Stimulated activated CD4-positive, alpha-beta T cell treated with anti-CD3 and anti-CD28 coated beads, Interleukin-1b, Interleukin-23, amount 100 ng/mL, for 24 hours (primary cell): Measurements from ENCODE around the gene FBXL7.

Experiments
- DNase-seq, 4 experiments: peaks; one replicate each; pipeline ENCODE4 v3.0.0-alpha.2; 2020; ENCODE audit warnings: low read depth in 4 of 4, low spot score in 1 of 4

Gene FBXL7

DNA sequence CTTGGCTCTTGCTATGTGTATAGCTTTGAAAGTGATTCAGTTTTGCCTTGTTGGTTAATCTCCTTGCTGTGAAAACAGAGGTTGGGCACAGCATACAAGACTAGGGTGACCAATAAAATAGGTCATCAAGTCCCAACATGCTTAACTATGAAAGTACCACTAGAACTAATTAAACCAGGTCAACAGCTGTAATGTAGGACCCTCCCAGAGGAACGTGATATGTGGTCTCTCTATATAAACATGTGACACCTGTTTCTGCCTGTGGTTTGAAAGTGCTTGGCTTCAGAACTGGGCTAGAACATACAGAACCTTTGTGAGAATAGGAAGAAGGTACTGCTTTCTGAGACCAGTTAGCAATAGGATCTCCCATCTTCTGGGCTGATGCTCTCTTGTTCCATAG, 297.1 kb downstream of the FBXL7 start:
- DNase-seq = no peak

DNA sequence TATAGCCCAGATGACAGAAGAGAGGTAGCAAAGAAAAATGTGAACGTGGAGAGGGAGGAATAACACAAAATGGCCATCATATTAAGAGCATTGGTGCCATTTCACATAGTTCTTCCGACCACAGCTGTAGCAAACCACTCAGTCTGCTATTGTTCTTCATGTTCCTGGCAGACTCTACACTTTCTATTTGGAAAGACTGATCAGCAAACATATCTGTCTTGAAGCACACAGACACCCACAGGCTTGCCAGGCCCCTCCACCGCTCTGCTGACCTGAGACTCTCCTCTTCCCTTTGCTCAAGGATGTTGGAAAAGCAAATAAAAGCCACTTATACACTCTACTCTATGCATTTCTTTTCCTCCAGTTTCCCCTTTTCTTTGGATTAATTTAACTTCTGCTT, 298.0 kb downstream of the FBXL7 start:
- no peak for DNase-seq

DNA sequence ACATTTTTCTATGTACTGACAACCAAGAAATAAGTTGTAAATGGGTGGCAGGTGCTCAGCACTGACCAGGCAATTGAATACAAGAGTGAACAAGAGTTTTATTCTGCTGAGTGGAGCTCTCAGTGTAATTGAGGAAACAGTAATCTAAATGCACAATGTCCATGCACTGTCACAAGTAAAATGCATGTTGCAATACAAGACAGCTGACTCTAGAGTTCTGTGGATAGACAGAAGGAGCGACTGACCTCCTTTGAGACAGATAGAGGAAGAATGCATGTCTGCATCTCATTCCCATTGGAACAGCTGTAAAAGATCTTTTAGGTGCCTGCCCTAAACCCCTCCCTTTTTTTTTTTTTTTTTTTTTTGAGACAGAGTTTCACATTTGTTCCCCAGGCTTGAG, 299.0 kb downstream of the FBXL7 start:
- no peak for DNase-seq

DNA sequence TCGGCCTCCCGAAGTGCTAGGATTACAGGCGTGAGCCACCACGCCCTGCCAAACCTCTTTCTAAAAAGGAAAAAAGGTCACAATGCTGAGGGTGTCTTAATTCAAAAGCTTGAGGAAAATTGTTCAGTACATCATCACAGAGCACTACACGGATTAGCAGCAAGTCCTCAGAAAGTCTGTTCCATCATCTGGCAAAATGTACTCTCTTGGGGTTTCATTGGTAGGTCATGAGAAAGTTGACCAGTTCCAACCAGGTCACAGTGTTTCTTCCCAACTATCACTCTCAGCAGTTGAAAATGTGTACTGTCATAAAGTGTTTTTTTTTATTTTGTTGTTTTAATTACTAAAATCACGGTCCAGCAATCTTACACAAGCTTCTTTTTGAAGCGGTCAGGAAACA, 299.6 kb downstream of the FBXL7 start:
- DNase-seq = no peak

DNA sequence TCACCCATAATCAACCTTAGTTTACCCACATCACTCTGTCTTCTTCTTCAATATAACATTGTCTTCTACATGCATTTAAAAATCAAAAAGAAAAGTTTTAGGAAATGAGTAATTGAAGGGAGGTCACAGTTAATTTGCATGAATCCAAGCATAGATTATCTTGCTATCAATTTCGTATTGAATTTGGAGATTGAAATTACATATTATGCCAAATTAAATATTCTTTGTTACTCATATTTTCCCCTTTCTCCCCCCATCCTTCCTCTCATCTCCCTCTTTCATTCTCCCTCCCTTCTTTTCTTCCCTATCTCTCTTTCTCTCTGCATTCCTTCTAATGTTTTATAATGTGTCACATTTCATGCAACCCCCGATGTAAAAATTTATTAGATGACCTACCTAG, 303.3 kb downstream of the FBXL7 start:
- DNase-seq = no peak

DNA sequence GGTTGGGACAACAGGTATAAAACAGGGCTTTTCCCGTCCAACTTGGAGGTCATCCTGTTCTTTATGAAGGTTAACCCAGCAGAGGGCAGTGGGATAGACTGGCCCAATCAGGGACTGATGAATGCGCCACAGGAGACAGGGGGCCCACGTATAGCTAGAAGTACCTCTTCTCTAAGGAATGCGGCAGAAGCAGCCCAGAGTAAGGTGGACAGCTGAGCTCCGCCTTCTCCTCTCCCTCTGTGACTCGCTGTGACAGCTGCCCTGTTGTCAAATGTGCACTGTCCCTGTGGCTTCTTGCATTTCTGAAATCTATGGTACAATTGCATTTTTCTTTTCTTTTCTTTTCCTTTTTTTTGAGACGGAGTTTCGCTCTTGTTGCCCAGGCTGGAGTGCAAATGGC, 306.6 kb downstream of the FBXL7 start:
- DNase-seq = no peak

DNA sequence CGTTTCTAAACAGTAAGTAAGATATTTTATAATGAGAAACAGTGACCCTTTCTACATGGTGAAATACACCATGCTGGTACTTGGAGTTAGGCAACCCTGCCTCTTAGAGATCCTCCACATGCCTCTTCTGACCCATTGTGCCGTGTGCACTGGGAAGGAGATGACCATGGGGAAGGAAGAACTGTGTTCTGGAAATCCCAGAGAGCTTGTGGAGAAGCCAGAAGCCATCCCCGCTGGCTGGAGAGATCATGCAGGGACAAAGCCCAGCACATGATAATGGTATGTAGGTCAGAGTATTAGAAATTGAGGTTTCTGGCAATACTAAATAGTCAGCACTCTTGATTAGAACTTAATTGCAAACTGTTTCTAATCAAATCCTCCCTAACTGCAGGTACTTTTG, 307.3 kb downstream of the FBXL7 start:
- no peak for DNase-seq

DNA sequence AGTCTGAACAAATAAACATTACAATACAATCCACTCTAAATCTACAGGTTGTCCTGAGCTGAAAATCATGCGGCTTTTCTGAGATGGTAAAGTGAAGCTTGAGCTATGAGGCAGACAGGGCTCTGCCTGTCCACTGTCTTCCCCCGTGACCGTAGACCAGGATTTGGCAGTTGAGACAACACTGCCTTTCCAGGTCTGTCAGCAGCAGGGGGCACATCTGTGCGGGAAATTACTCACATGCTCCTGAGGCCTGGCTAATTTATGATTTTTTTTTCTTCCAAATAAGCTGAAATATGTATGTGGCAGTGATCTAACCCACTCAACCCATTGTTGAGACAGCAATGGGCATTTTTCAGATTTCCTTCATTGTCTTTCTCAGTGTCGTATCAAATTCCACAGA, 307.9 kb downstream of the FBXL7 start:
- no peak for DNase-seq

DNA sequence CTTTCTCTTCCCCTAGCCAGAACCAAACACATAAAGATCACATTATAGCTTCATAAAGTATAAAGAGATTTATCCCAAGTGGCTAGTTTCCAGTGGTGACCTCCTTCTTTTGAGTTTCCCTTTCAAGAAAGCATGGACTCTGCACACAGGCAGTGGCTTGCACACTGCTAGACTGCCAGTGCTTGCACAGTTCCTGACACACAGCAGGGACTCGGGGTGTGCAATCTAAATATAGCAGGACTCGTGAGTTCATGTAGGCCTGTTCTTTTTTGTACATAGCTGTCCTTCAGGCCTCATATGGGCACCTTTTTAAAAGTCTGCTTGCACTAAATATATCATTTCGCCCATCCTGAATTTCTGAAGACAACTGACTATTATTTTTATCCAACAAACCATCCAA, 308.6 kb downstream of the FBXL7 start:
- no peak for DNase-seq

DNA sequence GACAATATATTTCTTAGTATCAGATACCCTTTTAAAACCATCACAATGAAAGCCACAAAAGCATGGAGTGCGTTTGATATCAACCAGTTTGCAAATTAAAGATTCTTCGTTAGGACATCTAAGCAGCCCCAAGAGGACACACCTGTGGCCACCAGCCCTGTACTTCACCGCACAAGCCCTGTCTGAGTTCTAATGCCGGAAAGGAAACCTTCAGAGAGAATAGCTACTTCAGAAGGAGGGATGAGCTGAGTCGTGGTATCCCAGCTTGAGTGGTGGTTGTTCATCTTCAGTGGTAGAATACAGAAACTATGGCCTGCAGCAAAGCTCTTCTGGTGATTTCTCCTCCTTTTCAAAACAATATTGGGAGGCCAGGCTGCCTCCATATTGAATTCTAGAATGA, 319.6 kb downstream of the FBXL7 start:
- DNase-seq = no peak

DNA sequence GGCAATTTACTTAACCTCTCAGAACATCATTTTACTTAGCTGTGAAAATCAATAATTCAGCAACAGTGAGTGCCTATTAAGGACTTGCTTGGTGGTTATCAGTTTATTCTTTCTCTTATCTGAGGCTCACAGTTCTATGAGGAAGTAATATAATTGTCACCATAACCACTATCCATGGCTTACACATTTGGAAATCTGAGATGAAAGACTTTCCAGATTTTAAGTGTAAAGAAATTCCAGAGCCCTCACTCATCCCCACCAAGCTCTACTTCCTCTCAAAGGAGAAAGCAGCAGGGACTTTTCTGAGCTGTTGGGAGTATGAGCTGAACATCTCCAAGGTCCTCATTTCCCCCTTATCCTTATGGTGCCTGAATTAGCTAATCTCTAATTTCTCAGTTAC, 321.5 kb downstream of the FBXL7 start:
- DNase-seq = no peak

DNA sequence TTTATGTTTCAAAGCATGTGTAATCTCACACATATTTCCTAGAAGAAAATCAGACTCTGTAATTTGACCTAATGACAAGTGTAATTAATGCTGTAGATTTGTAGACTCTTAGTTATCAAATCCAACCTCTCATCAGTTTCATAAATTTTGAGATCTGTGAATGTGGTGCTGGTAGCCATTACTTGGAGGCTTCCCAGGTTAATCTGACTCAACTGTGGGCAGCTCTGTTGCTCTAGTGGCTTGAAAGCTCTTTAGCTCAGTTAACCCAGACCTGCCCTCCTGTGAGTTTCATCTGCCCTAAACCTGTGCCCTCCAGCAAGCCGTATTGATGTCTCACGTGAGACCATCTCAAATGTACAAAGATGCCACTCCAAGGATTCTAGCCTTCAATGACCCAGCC, 323.4 kb downstream of the FBXL7 start:
- no peak for DNase-seq

DNA sequence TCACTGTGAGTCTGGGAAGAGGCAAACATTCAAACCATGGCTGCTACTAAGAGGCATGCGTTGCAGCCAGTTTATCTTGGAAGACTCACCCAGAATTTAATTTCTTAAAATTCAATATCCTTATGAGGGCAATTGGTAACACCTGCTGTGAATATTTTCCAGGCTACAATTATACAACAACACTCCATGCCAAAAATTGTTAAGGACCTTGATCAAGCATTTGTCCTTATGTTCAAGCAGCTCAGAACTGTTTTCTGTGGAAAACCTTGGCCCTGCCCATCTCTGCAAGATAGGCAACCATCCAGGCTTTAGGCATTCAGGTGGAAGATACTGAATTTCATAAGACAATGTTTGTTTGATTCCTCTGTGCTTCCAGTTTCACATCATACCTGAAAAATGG, 327.8 kb downstream of the FBXL7 start:
- no peak for DNase-seq

DNA sequence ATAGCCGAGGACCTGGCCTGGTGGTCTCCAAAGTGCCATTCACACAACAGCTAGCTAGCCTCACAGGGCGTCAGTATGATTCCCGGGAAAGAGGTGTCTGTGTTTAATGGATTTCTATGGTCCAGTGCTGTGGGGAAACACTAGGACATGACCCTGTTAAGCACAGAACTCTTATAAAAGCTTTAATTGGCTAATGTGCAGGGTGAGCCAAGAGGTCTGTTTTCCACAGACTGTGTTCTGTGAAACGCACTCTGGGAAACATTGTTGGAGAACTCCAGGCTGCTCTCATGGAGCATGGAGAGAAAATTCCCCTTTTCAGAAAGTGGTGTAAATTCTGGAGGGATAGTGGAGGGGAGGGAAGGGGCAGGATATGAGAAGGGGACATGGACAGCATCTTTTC, 331.4 kb downstream of the FBXL7 start:
- no peak for DNase-seq

DNA sequence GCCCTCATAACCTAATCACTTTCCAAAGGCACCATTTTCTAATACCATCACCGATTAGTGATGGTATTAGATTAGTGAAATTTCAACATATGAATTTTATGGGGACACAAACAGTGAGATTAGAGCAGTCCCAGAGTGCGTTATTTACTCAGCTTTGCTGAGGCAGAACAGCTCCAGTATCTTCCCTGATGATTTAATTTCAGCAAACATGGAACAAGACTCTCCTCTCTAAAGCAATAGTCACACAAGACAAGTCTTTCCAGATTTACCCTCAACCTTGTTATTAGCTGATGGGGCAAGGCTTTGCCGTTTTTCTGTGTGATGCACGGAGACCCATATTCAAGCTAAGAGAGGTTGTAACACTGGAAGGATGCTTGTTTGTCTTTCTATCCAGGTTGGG, 333.4 kb downstream of the FBXL7 start:
- DNase-seq = no peak

DNA sequence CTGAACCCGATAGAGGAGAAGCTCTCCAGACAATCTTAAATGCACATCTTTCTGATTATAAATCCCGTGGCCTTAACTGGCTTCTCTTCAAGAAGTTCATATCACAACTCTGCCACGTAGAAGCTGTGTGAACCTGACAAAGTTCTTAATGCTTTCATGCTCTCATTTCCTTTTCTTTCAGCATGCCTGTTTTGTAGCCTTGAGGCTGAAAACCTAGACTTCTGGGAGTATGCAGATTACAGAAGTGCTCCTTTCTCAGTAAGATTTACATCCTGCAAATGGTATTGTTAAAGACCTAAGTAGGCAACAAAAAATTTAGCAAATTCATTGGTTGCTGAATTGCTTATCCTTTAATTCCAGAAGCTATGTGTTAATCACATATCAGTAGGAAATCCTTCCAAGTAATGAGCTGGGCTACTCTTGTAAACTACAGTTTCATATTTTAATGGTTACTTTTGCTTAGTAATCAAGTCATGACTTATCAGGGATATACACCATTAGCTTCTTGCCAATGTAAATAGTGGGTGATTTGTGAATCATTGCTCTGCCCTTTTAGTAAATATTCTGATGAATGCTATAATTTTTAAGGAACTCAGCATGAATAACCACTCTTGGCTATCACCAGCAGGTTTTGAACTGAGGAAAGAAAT, 334.7 kb downstream of the FBXL7 start:
- no peak for DNase-seq

DNA sequence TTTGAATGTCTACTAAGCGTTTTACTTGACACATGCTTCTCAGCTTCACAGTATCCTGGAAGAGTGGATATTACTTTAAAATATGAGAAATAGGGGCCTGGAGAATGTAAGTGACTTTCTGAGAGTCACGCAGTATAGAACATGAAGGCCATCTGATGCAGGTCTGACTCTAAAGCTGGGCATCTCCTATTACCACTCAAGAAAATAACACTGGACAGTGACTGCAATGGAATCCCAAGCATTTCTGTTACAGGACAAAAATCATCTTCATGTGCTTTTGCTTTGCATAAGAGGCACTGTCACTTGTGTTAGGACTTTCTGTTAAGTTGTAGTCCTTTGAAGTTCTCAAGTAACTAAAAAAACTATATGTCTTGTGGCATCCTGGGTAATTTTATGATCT, 335.5 kb downstream of the FBXL7 start:
- DNase-seq = no peak

DNA sequence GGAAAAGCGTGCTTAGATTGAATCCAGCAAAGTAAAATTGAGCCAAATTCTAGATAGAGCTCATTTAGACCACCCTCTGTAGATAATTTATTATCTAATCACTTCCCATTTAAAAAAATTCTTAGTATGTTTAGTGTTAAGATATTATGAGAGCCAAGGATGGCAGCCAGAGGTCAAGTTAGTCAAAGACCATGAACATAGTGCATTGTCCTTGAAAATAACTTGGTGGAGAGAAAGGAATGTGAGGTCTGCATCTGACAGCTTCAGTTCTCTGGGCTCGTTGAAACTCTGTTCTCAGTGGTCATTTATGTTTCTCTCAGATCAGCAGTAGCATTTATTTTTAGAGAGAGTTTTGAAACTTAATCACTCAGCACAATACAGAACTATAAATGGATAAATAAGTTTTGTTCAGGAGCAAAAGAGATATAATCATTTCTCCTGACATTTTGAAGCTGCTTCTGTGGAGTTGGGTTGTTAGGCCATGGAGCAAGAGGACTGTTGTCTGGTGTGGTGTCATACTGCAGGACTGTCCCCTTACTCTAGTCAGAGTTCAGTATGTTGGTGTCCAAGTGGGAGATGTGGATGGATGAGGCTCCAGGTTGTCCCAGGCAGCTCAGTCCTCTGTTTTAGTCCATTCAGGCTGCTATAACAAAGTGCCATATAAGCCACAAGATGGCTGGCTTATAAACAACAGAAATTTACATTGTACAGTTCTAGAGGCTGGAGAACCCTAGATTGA, 337.7 kb downstream of the FBXL7 start:
- no peak for DNase-seq

DNA sequence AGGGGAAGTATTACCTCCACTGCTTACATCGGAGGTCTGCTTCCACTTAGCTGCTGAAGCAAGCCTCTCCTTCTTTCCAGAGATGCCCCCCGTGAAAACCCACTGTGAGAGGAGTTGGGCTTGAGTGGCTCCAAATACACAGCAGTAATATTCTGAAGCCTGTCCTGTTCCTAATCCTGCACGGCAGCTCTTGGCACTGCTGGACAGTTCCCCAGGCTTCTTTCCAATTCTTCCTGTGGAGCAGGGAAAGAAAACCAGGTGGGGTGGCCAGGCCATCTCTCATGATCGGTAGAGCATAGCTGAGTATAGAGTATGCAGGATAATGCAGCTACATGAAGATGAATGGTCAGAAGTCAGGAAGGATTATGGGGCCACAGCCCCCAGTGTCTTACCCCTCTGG, 344.3 kb downstream of the FBXL7 start:
- no peak for DNase-seq

DNA sequence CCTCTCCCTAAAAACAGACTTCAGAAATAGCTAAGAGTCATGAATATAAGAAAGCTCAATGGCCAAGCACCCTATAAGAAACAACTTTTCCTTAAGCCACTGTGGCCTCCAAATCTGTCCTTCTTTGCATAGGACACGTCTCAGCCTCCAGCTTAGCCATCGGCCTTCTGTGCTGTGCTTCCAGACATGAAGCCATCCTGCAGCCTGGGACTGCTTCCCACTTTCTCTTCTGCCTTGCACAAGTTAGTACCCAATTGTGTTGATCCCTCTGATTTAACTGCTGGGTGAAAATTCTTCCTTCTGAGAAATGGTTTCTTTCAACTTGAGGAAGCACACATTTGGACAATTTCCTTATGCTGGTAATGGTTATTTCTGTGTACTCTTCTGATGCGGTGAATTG, 344.9 kb downstream of the FBXL7 start:
- DNase-seq = no peak

DNA sequence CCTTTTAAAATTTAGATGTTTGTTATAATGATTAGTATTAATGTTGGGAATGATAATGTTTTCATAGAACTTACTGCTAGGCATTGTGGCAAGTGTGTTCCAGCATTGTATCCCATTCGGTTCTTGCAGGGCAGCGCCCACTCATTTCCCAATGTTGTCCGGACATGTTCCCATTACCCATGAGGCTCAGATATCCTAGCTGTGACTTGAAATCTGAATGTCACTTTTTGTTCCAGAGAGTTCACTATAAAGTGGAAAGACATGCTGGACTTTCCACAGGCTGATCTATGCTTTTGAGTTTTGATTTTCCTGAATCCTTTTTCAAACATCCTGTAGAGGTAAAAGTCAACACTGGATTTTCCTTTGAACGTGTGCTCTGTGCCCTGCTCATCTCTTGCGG, 350.6 kb downstream of the FBXL7 start:
- DNase-seq = no peak

DNA sequence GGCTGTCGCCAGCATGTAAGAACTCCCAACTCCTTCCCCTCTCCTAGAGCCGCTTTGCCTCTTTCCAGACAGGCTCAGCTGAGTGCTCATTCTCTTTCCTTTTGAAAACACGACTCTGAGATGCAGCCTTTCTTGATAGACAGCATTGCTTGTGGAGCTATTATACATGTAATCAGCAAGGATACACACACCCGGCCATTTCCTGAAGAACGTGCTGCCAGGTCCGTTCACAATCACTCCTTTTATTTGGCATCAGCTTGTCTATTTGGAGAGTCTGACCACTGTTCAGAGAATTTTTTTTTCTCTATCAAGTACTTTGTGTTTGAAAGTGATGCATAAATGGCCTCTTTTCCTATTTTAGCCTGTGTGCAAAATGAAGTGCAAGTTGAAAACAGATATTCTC, 351.0 kb downstream of the FBXL7 start:
- DNase-seq = no peak

DNA sequence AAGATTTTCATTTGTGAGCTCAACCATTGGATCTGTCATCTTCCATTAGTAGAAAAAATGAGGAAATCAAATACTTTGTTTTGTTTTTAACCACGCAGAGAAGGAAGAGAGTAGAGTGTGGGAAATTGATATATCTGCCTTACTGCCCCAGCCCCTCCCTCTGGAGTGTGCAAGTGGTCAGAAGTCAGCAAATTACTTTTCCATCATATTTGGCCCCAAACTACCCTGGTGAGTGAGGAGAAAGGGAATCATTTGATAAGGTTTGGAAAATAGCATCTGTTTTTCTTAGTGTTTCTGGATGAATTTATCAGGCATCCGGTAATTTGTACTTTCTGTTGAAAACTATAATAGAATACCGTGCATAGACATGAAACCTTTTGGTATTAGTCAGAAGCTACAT, 352.2 kb downstream of the FBXL7 start:
- no peak for DNase-seq
